ENCODE measurements around the gene POLG. TPM values are rescaled to one million over a fixed set of nuclear protein-coding genes. Genes with fewer than 3 reads are reported as not detected.

Gene POLG
- total RNA-seq = 57.0 and 90.1 TPM in 2 replicates

GRCh38 chr15:89334510-89335297 lies at the start of gene POLG:
Gene POLG (minus strand): TSS chr15:89334824. CDS start chr15:89333754, 1,070 bp downstream.

Small RNA genes lying within 50 kb of the gene (small RNA-seq; reads per million reads assigned to genes)
- gene MIR6766 = not detected

Other genes starting within 250 kb of the POLG start
- gene ABHD2, start 246.4 kb downstream of the POLG start, total RNA-seq = 63.7 and 80.1 TPM in 2 replicates
- not detected in 2 replicates for gene RLBP1, start 113.2 kb downstream of the POLG start, total RNA-seq
- gene FANCI, start 90.8 kb downstream of the POLG start, total RNA-seq = 22.8 and 43.8 TPM in 2 replicates
- not detected in 2 replicates for gene RHCG, start 161.8 kb upstream of the POLG start, total RNA-seq
- 6.2 and 11.9 TPM in 2 replicates for gene TICRR, start 240.6 kb upstream of the POLG start, total RNA-seq